PC-3 (cell line): ENCODE results near the gene MTCL3.

Experiments
- EZH2 ChIP-seq: fragments of 300-600 bp; sonication (generic); IDR thresholded peaks from one replicate; pipeline ENCODE4 v1.6.1; 2017; ENCODE audit warnings: antibody characterized with exemption, mild to moderate bottlenecking, low read length; ENCODE audit not compliant: unreplicated experiment
- TF ChIP-seq, protein P1 (sequence below): fragments of 300-600 bp; sonication (generic); conservative IDR thresholded peaks from 2 replicates; pipeline ENCODE4 v1.5.1; 2017; ENCODE audit warnings: antibody characterized with exemption, low read depth, mild to moderate bottlenecking, low read length

DNA sequence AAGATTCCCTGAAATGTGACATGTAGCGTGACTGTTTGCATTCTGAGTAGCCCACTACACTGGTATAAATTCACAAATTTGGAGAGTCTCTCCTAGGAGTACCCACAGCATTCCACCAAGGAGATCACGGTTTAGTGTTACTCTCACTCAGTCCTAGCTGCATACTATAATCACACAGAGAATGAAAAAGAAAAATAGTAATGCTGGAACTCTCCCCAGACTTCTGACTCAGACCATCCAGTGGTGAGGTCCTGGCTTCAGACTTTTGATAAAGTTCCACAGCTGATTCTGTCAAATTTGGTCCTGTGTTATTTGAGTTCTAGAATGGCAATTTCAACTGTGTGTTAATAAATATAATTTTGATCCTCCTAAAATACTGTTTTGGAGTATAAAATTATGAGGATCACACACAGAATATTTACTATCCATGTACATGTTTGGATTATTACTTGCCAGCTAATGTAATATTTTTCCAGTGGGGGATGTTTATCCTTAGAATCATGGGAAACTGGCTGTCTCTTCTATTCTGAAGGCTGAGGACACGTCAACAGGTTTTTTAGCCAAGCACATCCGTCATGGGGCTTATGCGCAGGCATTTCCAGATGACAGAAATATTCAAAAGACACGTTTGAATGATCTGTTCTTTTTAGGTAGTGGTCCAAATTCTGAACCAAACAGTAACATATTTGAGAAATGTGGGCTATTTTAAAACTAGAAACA is 54.8 kb downstream of the MTCL3 start:
- TF ChIP-seq, protein P1, sequence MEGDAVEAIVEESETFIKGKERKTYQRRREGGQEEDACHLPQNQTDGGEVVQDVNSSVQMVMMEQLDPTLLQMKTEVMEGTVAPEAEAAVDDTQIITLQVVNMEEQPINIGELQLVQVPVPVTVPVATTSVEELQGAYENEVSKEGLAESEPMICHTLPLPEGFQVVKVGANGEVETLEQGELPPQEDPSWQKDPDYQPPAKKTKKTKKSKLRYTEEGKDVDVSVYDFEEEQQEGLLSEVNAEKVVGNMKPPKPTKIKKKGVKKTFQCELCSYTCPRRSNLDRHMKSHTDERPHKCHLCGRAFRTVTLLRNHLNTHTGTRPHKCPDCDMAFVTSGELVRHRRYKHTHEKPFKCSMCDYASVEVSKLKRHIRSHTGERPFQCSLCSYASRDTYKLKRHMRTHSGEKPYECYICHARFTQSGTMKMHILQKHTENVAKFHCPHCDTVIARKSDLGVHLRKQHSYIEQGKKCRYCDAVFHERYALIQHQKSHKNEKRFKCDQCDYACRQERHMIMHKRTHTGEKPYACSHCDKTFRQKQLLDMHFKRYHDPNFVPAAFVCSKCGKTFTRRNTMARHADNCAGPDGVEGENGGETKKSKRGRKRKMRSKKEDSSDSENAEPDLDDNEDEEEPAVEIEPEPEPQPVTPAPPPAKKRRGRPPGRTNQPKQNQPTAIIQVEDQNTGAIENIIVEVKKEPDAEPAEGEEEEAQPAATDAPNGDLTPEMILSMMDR, result no peak
- TF ChIP-seq EZH2, result no peak
